WTC11 (cell line): Measurements from ENCODE around the gene CCDC60. TPM values are rescaled to one million over a fixed set of nuclear protein-coding genes. Genes with fewer than 3 reads are reported as not detected.

Experiments
- ATAC-seq: fragments of 200-7000 bp; cut with Tn5 transposase; 2 replicates; pipeline ENCODE4 v1.10.0; 2021; ENCODE audit warnings: mild to moderate bottlenecking, moderate library complexity
- CTCF ChIA-PET: fragments of 300-600 bp; sonication (Branson Sonifier 250); formaldehyde crosslinking; loops from one replicate; lab custom pipeline; 2021; ENCODE audit warnings: antibody characterized with exemption; lab: Charles Lee
- POLR2A ChIA-PET: fragments of 350-600 bp; sonication (Branson Sonifier 250); formaldehyde crosslinking; loops from one replicate; lab custom pipeline; 2021; ENCODE audit warnings: antibody characterized with exemption; lab: Charles Lee
- DNase-seq: peaks from one replicate; pipeline ENCODE4 v3.0.0; 2021; ENCODE audit warnings: low spot score
- H3K27ac Mint-ChIP-seq: 2 replicates; pipeline ENCODE4 v1.8.0; 2021; ENCODE audit warnings: mixed read lengths
- H3K27me3 Mint-ChIP-seq: 2 replicates; pipeline ENCODE4 v1.8.0; 2021; ENCODE audit warnings: low read depth, mild to moderate bottlenecking, moderate library complexity, mixed read lengths
- H3K36me3 Mint-ChIP-seq: 2 replicates; pipeline ENCODE4 v1.8.0; 2021; ENCODE audit warnings: mixed read lengths
- H3K4me1 Mint-ChIP-seq: 2 replicates; pipeline ENCODE4 v1.8.0; 2022; ENCODE audit warnings: mixed read lengths
- H3K4me3 Mint-ChIP-seq: 2 replicates; pipeline ENCODE4 v1.8.0; 2021; ENCODE audit warnings: mild to moderate bottlenecking, moderate library complexity, mixed read lengths
- H3K9me3 Mint-ChIP-seq: 2 replicates; pipeline ENCODE4 v1.8.0; 2021; ENCODE audit warnings: mixed read lengths
- AR ChIP-seq: fragments of 250-450 bp; sonication (Bioruptor Pico); IDR thresholded peaks from 2 replicates; pipeline ENCODE4 v1.9.0; 2021; ENCODE audit warnings: mild to moderate bottlenecking
- ATF3 ChIP-seq: sonication (generic); formaldehyde crosslinking; conservative IDR thresholded peaks from 2 replicates; pipeline ENCODE4 v1.8.1; 2022; ENCODE audit warnings: mild to moderate bottlenecking, missing genetic modification reagents
- CBFB ChIP-seq: sonication (generic); formaldehyde crosslinking; IDR thresholded peaks from 2 replicates; pipeline ENCODE4 v1.8.1; 2022; ENCODE audit warnings: mild to moderate bottlenecking, low read depth, missing genetic modification reagents
- CREB1 ChIP-seq: sonication (generic); formaldehyde crosslinking; IDR thresholded peaks from 2 replicates; pipeline ENCODE4 v1.8.0; 2023; ENCODE audit warnings: mild to moderate bottlenecking, missing genetic modification reagents
- ELF4 ChIP-seq: sonication (generic); formaldehyde crosslinking; IDR thresholded peaks from 2 replicates; pipeline ENCODE4 v1.8.1; 2022; ENCODE audit warnings: low read depth, mild to moderate bottlenecking, moderate library complexity, missing genetic modification reagents
- FOXJ3 ChIP-seq: sonication (generic); formaldehyde crosslinking; IDR thresholded peaks from 2 replicates; pipeline ENCODE4 v1.9.0; 2021; ENCODE audit warnings: missing genetic modification reagents, mild to moderate bottlenecking, borderline replicate concordance
- HMGXB4 ChIP-seq: sonication (generic); formaldehyde crosslinking; IDR thresholded peaks from 2 replicates; pipeline ENCODE4 v1.8.1; 2023; ENCODE audit warnings: mild to moderate bottlenecking, moderate library complexity, missing genetic modification reagents
- IRF1 ChIP-seq: sonication (generic); formaldehyde crosslinking; IDR thresholded peaks from 2 replicates; pipeline ENCODE4 v1.8.0; 2023; ENCODE audit warnings: missing genetic modification reagents
- IRF2 ChIP-seq: sonication (generic); formaldehyde crosslinking; IDR thresholded peaks from 2 replicates; pipeline ENCODE4 v1.8.0; 2022; ENCODE audit warnings: low read depth, missing genetic modification reagents, borderline replicate concordance
- NFATC4 ChIP-seq: fragments of 250-450 bp; sonication (Bioruptor Pico); IDR thresholded peaks from 2 replicates; pipeline ENCODE4 v1.9.0; 2021; ENCODE audit warnings: mild to moderate bottlenecking
- NFE2L1 ChIP-seq: sonication (generic); formaldehyde crosslinking; IDR thresholded peaks from 2 replicates; pipeline ENCODE4 v1.8.1; 2023; ENCODE audit warnings: missing genetic modification reagents
- OVOL2 ChIP-seq: fragments of 250-450 bp; sonication (Bioruptor Pico); IDR thresholded peaks from 2 replicates; pipeline ENCODE4 v1.9.0; 2021; ENCODE audit warnings: mild to moderate bottlenecking, borderline replicate concordance
- SMAD3 ChIP-seq: sonication (generic); formaldehyde crosslinking; IDR thresholded peaks from 2 replicates; pipeline ENCODE4 v1.8.0; 2022; ENCODE audit warnings: missing genetic modification reagents, mild to moderate bottlenecking, borderline replicate concordance
- SMAD4 ChIP-seq: sonication (generic); formaldehyde crosslinking; IDR thresholded peaks from 2 replicates; pipeline ENCODE4 v1.8.0; 2022; ENCODE audit warnings: mild to moderate bottlenecking, missing genetic modification reagents
- TEAD4 ChIP-seq: sonication (generic); formaldehyde crosslinking; IDR thresholded peaks from 2 replicates; pipeline ENCODE4 v1.8.0; 2022; ENCODE audit warnings: mild to moderate bottlenecking, missing genetic modification reagents
- USF1 ChIP-seq: sonication (generic); formaldehyde crosslinking; IDR thresholded peaks from 2 replicates; pipeline ENCODE4 v1.8.0; 2022; ENCODE audit warnings: mild to moderate bottlenecking, missing genetic modification reagents
- USF2 ChIP-seq: sonication (generic); formaldehyde crosslinking; IDR thresholded peaks from 2 replicates; pipeline ENCODE4 v1.8.1; 2023; ENCODE audit warnings: mild to moderate bottlenecking, missing genetic modification reagents, moderate library complexity
- ZNF317 ChIP-seq: sonication (generic); formaldehyde crosslinking; IDR thresholded peaks from 2 replicates; pipeline ENCODE4 v1.8.1; 2023; ENCODE audit warnings: low read depth, mild to moderate bottlenecking, moderate library complexity, missing genetic modification reagents, borderline replicate concordance
- ZNF396 ChIP-seq: fragments of 250-450 bp; sonication (Bioruptor Pico); IDR thresholded peaks from 2 replicates; pipeline ENCODE4 v1.8.0; 2021; ENCODE audit warnings: mild to moderate bottlenecking, moderate library complexity, borderline replicate concordance
- ZNF416 ChIP-seq: fragments of 250-450 bp; sonication (Bioruptor Pico); IDR thresholded peaks from 2 replicates; pipeline ENCODE4 v1.9.0; 2021; ENCODE audit warnings: mild to moderate bottlenecking, inconsistent platforms
- ZNF423 ChIP-seq: fragments of 250-450 bp; sonication (Bioruptor Pico); IDR thresholded peaks from 2 replicates; pipeline ENCODE4 v2.1.2; 2022; ENCODE audit warnings: mild to moderate bottlenecking, moderate library complexity
- ZNF425 ChIP-seq: fragments of 250-450 bp; sonication (Bioruptor Pico); conservative IDR thresholded peaks from 2 replicates; pipeline ENCODE4 v1.9.0; 2021; ENCODE audit warnings: mild to moderate bottlenecking
- total RNA-seq: library from RNA; stranded (reverse); gene quantifications from 3 replicates; pipeline ENCODE4 v1.2.3, GENCODE V29; 2021

The CCDC60 gene
- total RNA-seq, 1 experiment from 2014 or later: 1.1 TPM

- Mint-ChIP-seq H3K27me3 (no peaks in the 10 kb centered on the region), H3K4me3 (no peak overlapping the region), H3K27ac (no peak overlapping the region; the same call in 1 of the 2 replicates), H3K36me3 (peaks cover 7% of the 10 kb centered on the region), H3K4me1 (peaks cover 61% of the 10 kb centered on the region), H3K9me3 (peaks cover 5% of the 10 kb centered on the region)
- ATAC-seq: no peak
- ChIA-PET CTCF (interaction anchor here (2.1 kb wide), 1 partner anchor 41 kb away, joined by 8 read pairs; no protein-coding TSS in a partner anchor), POLR2A (no interaction called here)
- DNase-seq: no peak
- no peak for TF ChIP-seq SMAD4 (CRISPR knock-in tag)
These were observed 30.9 kb downstream of the CCDC60 start for GRCh38 chr12:119365451-119365850.

GRCh38 chr12:119366007-119366406 lies 31.5 kb downstream of the CCDC60 start:
- Mint-ChIP-seq H3K4me1 (peaks cover 63% of the 10 kb centered on the region), H3K27me3 (no peaks in the 10 kb centered on the region)
- POLR2A ChIA-PET: no interaction called here
- DNase-seq: no peak
- TF ChIP-seq TEAD4 (CRISPR knock-in tag): no peak
- no peak for TF ChIP-seq SMAD4 (CRISPR knock-in tag)
- no peak for TF ChIP-seq USF2
- no peak for TF ChIP-seq NFATC4 (CRISPR knock-in tag)
- TF ChIP-seq, all 79 proteins: peak for 0
- H3K4me3 Mint-ChIP-seq: no peak overlapping the region
- CTCF ChIA-PET: no interaction called here
- no peak for ATAC-seq
- no peak overlapping the region for H3K27ac Mint-ChIP-seq
- H3K36me3 Mint-ChIP-seq: peaks cover 7% of the 10 kb centered on the region
- H3K9me3 Mint-ChIP-seq: peaks cover 5% of the 10 kb centered on the region

- H3K27ac Mint-ChIP-seq: no peak overlapping the region
- no peaks in the 10 kb centered on the region for H3K9me3 Mint-ChIP-seq
These were observed 34.6 kb downstream of the CCDC60 start for GRCh38 chr12:119369161-119369560.

More at GRCh38 chr12:119369161-119369560, 34.6 kb downstream of the CCDC60 start:
- ATAC-seq: no peak
- Mint-ChIP-seq H3K27me3 (no peaks in the 10 kb centered on the region), H3K4me1 (peaks cover 53% of the 10 kb centered on the region), H3K4me3 (no peak overlapping the region)
- no peak for DNase-seq
- CTCF ChIA-PET: interaction anchor here (1.1 to 2.8 kb wide), 3 partner anchors 39 to 298 kb away, joined by 3 to 11 read pairs (median 3); partner anchors contain the start of gene PRKAB1
- POLR2A ChIA-PET: no interaction called here
- TF ChIP-seq ZNF396 (CRISPR knock-in tag) (no peak), AR (no peak), ZNF423 (CRISPR knock-in tag) (no peak), OVOL2 (CRISPR knock-in tag) (no peak), ZNF425 (CRISPR knock-in tag) (no peak), HMGXB4 (CRISPR knock-in tag) (no peak), ELF4 (CRISPR knock-in tag) (no peak), CREB1 (no peak), NFATC4 (CRISPR knock-in tag) (no peak), ATF3 (CRISPR knock-in tag) (no peak), SMAD3 (CRISPR knock-in tag) (no peak), USF1 (CRISPR knock-in tag) (no peak), IRF1 (CRISPR knock-in tag) (no peak), NFE2L1 (CRISPR knock-in tag) (no peak), IRF2 (CRISPR knock-in tag) (no peak), ZNF317 (CRISPR knock-in tag) (no peak), CBFB (CRISPR knock-in tag) (no peak), ZNF416 (no peak), FOXJ3 (CRISPR knock-in tag) (no peak)
- TF ChIP-seq, all 79 proteins: peak for 0
- no peaks in the 10 kb centered on the region for H3K36me3 Mint-ChIP-seq
